22Rv1 (cell line): ENCODE measurements around the gene SLC12A2.

ENCODE experiments used
- H3K27ac ChIP-seq: fragments of 450-650 bp; 2 replicates; pipeline ENCODE4 v1.5.1; 2017
- CTCF ChIP-seq: fragments of 450-650 bp; IDR thresholded peaks from 2 replicates; pipeline ENCODE4 v1.5.1; 2017; ENCODE audit warnings: mild to moderate bottlenecking
- ZFX ChIP-seq: fragments of 450-650 bp; IDR thresholded peaks from 2 replicates; pipeline ENCODE4 v1.6.1; 2017; ENCODE audit warnings: antibody characterized with exemption, borderline replicate concordance

The SLC12A2 gene

GRCh38 chr5:128097224-128097623, 13.7 kb downstream of the SLC12A2 start:
- no peak overlapping the region for H3K27ac ChIP-seq
- TF ChIP-seq ZFX (no peak), CTCF (no peak)

- TF ChIP-seq CTCF, result no peak
- no peak for TF ChIP-seq ZFX
- no peak overlapping the region for H3K27ac ChIP-seq
Measured at GRCh38 chr5:128097781-128098180, 14.2 kb downstream of the SLC12A2 start.

- H3K27ac ChIP-seq, result no peak overlapping the region
- TF ChIP-seq CTCF, result no peak
- no peak for TF ChIP-seq ZFX
Measured at GRCh38 chr5:128099944-128100343, 16.4 kb downstream of the SLC12A2 start.

- no peak for TF ChIP-seq ZFX
- no peak for TF ChIP-seq CTCF
- no peak overlapping the region for H3K27ac ChIP-seq
Measured at GRCh38 chr5:128100860-128101557, 17.4 kb downstream of the SLC12A2 start.

- no peak overlapping the region for H3K27ac ChIP-seq
- no peak for TF ChIP-seq CTCF
- TF ChIP-seq ZFX, result no peak
Measured at GRCh38 chr5:128101676-128102075, 18.1 kb downstream of the SLC12A2 start.

GRCh38 chr5:128105203-128105602, 21.6 kb downstream of the SLC12A2 start:
- no peak overlapping the region for H3K27ac ChIP-seq
- TF ChIP-seq CTCF, result no peak
- TF ChIP-seq ZFX, result no peak

- TF ChIP-seq ZFX (no peak), CTCF (no peak)
- no peak overlapping the region for H3K27ac ChIP-seq
Measured at GRCh38 chr5:128109138-128109537, 25.6 kb downstream of the SLC12A2 start.
